HepG2 (cell line): ENCODE results near the gene NFS1. TPM values are rescaled to one million over a fixed set of nuclear protein-coding genes. Genes with fewer than 3 reads are reported as not detected.

Experiments used
- ADNP ChIP-seq: sonication (generic); formaldehyde crosslinking; IDR thresholded peaks from 2 replicates; pipeline ENCODE4 v1.4.0; 2020; ENCODE audit warnings: missing genetic modification reagents
- ATAD3A ChIP-seq: sonication (generic); formaldehyde crosslinking; IDR thresholded peaks from 2 replicates; pipeline ENCODE4 v1.4.0; 2020; ENCODE audit warnings: missing genetic modification reagents
- FOXA3 ChIP-seq: IDR thresholded peaks from 2 replicates; pipeline ENCODE4 v1.6.1; 2016; ENCODE audit warnings: missing genetic modification reagents, missing compliant biosample characterization
- GPBP1L1 ChIP-seq: sonication (generic); formaldehyde crosslinking; IDR thresholded peaks from 2 replicates; pipeline ENCODE4 v1.5.0; 2020; ENCODE audit warnings: mild to moderate bottlenecking, missing genetic modification reagents
- HNF1A ChIP-seq, 2 experiments: sonication (generic) in 1 of 2; formaldehyde crosslinking in 1 of 2; IDR thresholded peaks; 2 replicates each; pipeline versions ENCODE4 v1.4.0 to v1.6.1; 2016 to 2020; ENCODE audit warnings: borderline replicate concordance in 1 of 2, low read depth in 1 of 2, mild to moderate bottlenecking in 1 of 2, missing genetic modification reagents in 1 of 2
- SKI ChIP-seq: fragments of 450-650 bp; IDR thresholded peaks from one replicate; pipeline ENCODE4 v1.6.1; 2018; ENCODE audit warnings: mild to moderate bottlenecking; ENCODE audit not compliant: partially characterized antibody
- SOX6 ChIP-seq, 2 experiments: fragments of 450-650 bp in 1 of 2; sonication (generic) in 1 of 2; formaldehyde crosslinking in 1 of 2; IDR thresholded peaks; 2 replicates each; pipeline versions ENCODE4 v1.4.0 to v1.6.1; 2017 to 2020; ENCODE audit warnings: antibody characterized with exemption in 1 of 2, mild to moderate bottlenecking in 1 of 2, missing genetic modification reagents in 1 of 2
- SRSF1 ChIP-seq: fragments of 200-400 bp; formaldehyde crosslinking; optimal IDR thresholded peaks from 2 replicates; pipeline ENCODE3; 2017; ENCODE audit warnings: mild to moderate bottlenecking, low read depth, low read length, moderate library complexity
- SRY ChIP-seq: sonication (generic); formaldehyde crosslinking; IDR thresholded peaks from 2 replicates; pipeline ENCODE4 v1.8.0; 2022; ENCODE audit warnings: mild to moderate bottlenecking, missing genetic modification reagents
- SSRP1 ChIP-seq: IDR thresholded peaks from 2 replicates; pipeline ENCODE4 v1.6.1; 2016; ENCODE audit warnings: control low read depth
- STAT5B ChIP-seq: sonication (generic); formaldehyde crosslinking; IDR thresholded peaks from 2 replicates; pipeline ENCODE4 v1.4.0; 2020; ENCODE audit warnings: missing genetic modification reagents
- ZNF615 ChIP-seq: sonication (generic); formaldehyde crosslinking; IDR thresholded peaks from 2 replicates; pipeline ENCODE4 v1.5.0; 2020; ENCODE audit warnings: mild to moderate bottlenecking, missing genetic modification reagents, borderline replicate concordance
- ZSCAN22 ChIP-seq: sonication (generic); formaldehyde crosslinking; IDR thresholded peaks from 2 replicates; pipeline ENCODE4 v1.4.0; 2020; ENCODE audit warnings: mild to moderate bottlenecking, missing genetic modification reagents
- polyA plus RNA-seq, 8 experiments: library from polyadenylated mRNA; depleted of rRNA in 3 of 8; stranded (reverse) in 7 of 8; unstranded in 1 of 8; fragments of >200 nt; fragmentation: Illumina TruSeq in 4 of 8; extraction: Trizol in 4 of 8; gene quantifications; 2 replicates each; pipeline versions ENCODE4 v1.2.1 to v1.2.3, GENCODE V29; 2011 to 2016; ENCODE audit warnings: low read depth in 4 of 8, missing spikeins in 1 of 8, mixed read lengths in 1 of 8; ENCODE audit not compliant: insufficient read depth in 1 of 8
- total RNA-seq, 5 experiments: library from RNA; depleted of rRNA; stranded (reverse); fragments of >200 nt; fragmentation: Illumina TruSeq; extraction: Trizol; gene quantifications; 2 replicates each; pipeline ENCODE4 v1.2.3, GENCODE V29; 2016; ENCODE audit warnings: low read depth in 1 of 5
- TF ChIP-seq, protein P1 (sequence below): sonication (generic); formaldehyde crosslinking; IDR thresholded peaks from one replicate; pipeline ENCODE4 v1.5.1; 2020; ENCODE audit warnings: mild to moderate bottlenecking, missing genetic modification reagents; ENCODE audit errors: not compliant biosample characterization
- TF ChIP-seq, protein P2 (sequence below): sonication (generic); formaldehyde crosslinking; IDR thresholded peaks from 2 replicates; pipeline ENCODE4 v1.5.0; 2020; ENCODE audit warnings: missing genetic modification reagents

Gene NFS1
- total and polyA plus RNA-seq, 2 of the 13 experiments (the other 11 are each of a cell fraction or from before 2014, with no cell fraction given): 65.9 to 88.1 TPM

- TF ChIP-seq, protein P1, sequence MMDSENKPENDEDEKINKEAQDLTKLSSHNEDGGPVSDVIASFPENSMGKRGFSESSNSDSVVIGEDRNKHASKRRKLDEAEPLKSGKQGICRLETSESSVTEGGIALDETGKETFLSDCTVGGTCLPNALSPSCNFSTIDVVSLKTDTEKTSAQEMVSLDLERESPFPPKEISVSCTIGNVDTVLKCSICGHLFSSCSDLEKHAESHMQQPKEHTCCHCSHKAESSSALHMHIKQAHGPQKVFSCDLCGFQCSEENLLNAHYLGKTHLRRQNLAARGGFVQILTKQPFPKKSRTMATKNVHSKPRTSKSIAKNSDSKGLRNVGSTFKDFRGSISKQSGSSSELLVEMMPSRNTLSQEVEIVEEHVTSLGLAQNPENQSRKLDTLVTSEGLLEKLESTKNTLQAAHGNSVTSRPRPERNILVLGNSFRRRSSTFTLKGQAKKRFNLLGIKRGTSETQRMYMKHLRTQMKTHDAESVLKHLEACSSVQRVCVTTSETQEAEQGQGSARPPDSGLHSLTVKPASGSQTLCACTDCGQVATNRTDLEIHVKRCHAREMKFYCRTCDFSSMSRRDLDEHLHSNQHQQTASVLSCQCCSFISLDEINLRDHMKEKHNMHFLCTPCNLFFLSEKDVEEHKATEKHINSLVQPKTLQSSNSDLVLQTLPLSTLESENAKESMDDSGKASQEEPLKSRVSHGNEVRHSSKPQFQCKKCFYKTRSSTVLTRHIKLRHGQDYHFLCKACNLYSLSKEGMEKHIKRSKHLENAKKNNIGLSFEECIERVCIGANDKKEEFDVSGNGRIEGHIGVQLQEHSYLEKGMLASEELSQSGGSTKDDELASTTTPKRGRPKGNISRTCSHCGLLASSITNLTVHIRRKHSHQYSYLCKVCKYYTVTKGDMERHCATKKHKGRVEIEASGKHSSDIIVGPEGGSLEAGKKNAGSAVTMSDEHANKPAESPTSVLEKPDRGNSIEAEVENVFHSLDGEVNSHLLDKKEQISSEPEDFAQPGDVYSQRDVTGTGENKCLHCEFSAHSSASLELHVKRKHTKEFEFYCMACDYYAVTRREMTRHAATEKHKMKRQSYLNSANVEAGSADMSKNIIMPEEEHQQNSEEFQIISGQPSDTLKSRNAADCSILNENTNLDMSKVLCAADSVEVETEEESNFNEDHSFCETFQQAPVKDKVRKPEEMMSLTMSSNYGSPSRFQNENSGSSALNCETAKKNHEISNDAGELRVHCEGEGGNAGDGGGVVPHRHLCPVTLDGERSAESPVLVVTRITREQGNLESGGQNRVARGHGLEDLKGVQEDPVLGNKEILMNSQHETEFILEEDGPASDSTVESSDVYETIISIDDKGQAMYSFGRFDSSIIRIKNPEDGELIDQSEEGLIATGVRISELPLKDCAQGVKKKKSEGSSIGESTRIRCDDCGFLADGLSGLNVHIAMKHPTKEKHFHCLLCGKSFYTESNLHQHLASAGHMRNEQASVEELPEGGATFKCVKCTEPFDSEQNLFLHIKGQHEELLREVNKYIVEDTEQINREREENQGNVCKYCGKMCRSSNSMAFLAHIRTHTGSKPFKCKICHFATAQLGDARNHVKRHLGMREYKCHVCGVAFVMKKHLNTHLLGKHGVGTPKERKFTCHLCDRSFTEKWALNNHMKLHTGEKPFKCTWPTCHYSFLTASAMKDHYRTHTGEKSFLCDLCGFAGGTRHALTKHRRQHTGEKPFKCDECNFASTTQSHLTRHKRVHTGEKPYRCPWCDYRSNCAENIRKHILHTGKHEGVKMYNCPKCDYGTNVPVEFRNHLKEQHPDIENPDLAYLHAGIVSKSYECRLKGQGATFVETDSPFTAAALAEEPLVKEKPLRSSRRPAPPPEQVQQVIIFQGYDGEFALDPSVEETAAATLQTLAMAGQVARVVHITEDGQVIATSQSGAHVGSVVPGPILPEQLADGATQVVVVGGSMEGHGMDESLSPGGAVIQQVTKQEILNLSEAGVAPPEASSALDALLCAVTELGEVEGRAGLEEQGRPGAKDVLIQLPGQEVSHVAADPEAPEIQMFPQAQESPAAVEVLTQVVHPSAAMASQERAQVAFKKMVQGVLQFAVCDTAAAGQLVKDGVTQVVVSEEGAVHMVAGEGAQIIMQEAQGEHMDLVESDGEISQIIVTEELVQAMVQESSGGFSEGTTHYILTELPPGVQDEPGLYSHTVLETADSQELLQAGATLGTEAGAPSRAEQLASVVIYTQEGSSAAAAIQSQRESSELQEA: no peak
- TF ChIP-seq SRSF1: no peak
- no peak for TF ChIP-seq ZSCAN22
- no peak for TF ChIP-seq SOX6 (IDR thresholded peaks at IDR 0.05)
- no peak for TF ChIP-seq SOX6 (CRISPR knock-in tag; IDR thresholded peaks at IDR 0.05)
- no peak for TF ChIP-seq SRY (CRISPR knock-in tag)
- no peak for TF ChIP-seq ATAD3A (CRISPR knock-in tag)
- TF ChIP-seq GPBP1L1 (CRISPR knock-in tag): no peak
- no peak for TF ChIP-seq SKI
- TF ChIP-seq ADNP (CRISPR knock-in tag): no peak
- TF ChIP-seq ZNF615: no peak
- no peak; the same call in 1 of the 2 replicates for TF ChIP-seq SSRP1 (CRISPR knock-in tag)
- TF ChIP-seq FOXA3: no peak
- no peak for TF ChIP-seq STAT5B (CRISPR knock-in tag)
- TF ChIP-seq, protein P2, sequence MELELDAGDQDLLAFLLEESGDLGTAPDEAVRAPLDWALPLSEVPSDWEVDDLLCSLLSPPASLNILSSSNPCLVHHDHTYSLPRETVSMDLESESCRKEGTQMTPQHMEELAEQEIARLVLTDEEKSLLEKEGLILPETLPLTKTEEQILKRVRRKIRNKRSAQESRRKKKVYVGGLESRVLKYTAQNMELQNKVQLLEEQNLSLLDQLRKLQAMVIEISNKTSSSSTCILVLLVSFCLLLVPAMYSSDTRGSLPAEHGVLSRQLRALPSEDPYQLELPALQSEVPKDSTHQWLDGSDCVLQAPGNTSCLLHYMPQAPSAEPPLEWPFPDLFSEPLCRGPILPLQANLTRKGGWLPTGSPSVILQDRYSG (CRISPR knock-in tag): no peak
- no peak for TF ChIP-seq HNF1A (IDR thresholded peaks at IDR 0.05; ENCODE audit: low read depth)
- TF ChIP-seq HNF1A (CRISPR knock-in tag; IDR thresholded peaks at IDR 0.05; ENCODE audit: borderline replicate concordance): no peak
Measured at GRCh38 chr20:35700625-35701148, 1.5 kb upstream of the NFS1 start (continued).
